Liver (tissue), 9 donors: ENCODE results near the gene QKI. TPM values are rescaled to one million over a fixed set of nuclear protein-coding genes. Genes with fewer than 3 reads are reported as not detected.

Experiments
- DNase-seq: peaks from one replicate; pipeline ENCODE4 v3.0.0-alpha.2; 2017; ENCODE audit warnings: low spot score
- H3K27ac ChIP-seq, 2 donors: one replicate each; pipeline ENCODE4 v1.7.0; 2013; ENCODE audit warnings: inconsistent platforms in 2 of 2, low read length in 2 of 2, control low read depth in 1 of 2, low read depth in 1 of 2, mild to moderate bottlenecking in 1 of 2
- H3K27me3 ChIP-seq, 4 donors: one replicate each; pipeline versions ENCODE4 v1.6.1 to v1.7.0; 2013; ENCODE audit warnings: low read length in 3 of 4, inconsistent platforms in 1 of 4, mild to moderate bottlenecking in 1 of 4, moderate library complexity in 1 of 4; ENCODE audit not compliant: control insufficient read depth in 4 of 4, insufficient read depth in 4 of 4
- H3K36me3 ChIP-seq, 4 donors: one replicate each; pipeline versions ENCODE4 v1.6.1 to v1.7.0; 2013; ENCODE audit warnings: low read length in 3 of 4, mild to moderate bottlenecking in 3 of 4, low read depth in 1 of 4, moderate library complexity in 1 of 4; ENCODE audit not compliant: control insufficient read depth in 4 of 4, insufficient read depth in 3 of 4
- H3K4me1 ChIP-seq, 4 donors: one replicate each; pipeline versions ENCODE4 v1.6.1 to v1.7.0; 2013; ENCODE audit warnings: low read length in 3 of 4, mild to moderate bottlenecking in 3 of 4, moderate library complexity in 1 of 4; ENCODE audit not compliant: control insufficient read depth in 4 of 4, insufficient read depth in 4 of 4
- H3K4me3 ChIP-seq, 3 donors: one replicate each; pipeline versions ENCODE4 v1.6.1 to v1.7.0; 2013; ENCODE audit warnings: low read length in 3 of 3, control low read depth in 1 of 3, low read depth in 1 of 3, mild to moderate bottlenecking in 1 of 3
- H3K9ac ChIP-seq, 2 donors: one replicate each; pipeline ENCODE4 v1.7.0; 2013; ENCODE audit warnings: low read length in 2 of 2, mild to moderate bottlenecking in 2 of 2, moderate library complexity in 2 of 2, control low read depth in 1 of 2, low read depth in 1 of 2
- H3K9me3 ChIP-seq, 4 donors: one replicate each; pipeline versions ENCODE4 v1.6.1 to v1.7.0; 2013; ENCODE audit warnings: low read length in 3 of 4; ENCODE audit not compliant: control insufficient read depth in 4 of 4
- CTCF ChIP-seq: fragments of 150-350 bp; IDR thresholded peaks from 2 replicates; pipeline ENCODE4 v1.5.1; 2017; ENCODE audit warnings: improper control_type of control experiment, low read depth, low read length; ENCODE audit not compliant: missing input control
- EGR1 ChIP-seq, 2 donors: IDR thresholded peaks; 2 replicates each; pipeline ENCODE4 v1.6.1; 2016 to 2018; ENCODE audit warnings: antibody characterized with exemption in 2 of 2, low read depth in 2 of 2
- FOXA1 ChIP-seq: IDR thresholded peaks from 2 replicates; pipeline ENCODE4 v1.6.1; 2016; ENCODE audit warnings: antibody characterized with exemption
- FOXA2 ChIP-seq: IDR thresholded peaks from 2 replicates; pipeline ENCODE4 v1.6.1; 2016; ENCODE audit warnings: antibody characterized with exemption
- HNF4A ChIP-seq, 2 donors: conservative IDR thresholded peaks; 2 replicates each; pipeline ENCODE4 v1.6.1; 2016; ENCODE audit warnings: antibody characterized with exemption in 2 of 2, mild to moderate bottlenecking in 2 of 2
- HNF4G ChIP-seq: IDR thresholded peaks from 2 replicates; pipeline ENCODE4 v1.6.1; 2016; ENCODE audit warnings: antibody characterized with exemption
- JUND ChIP-seq, 2 donors: IDR thresholded peaks; 2 replicates each; pipeline ENCODE4 v1.6.1; 2016; ENCODE audit warnings: antibody characterized with exemption in 2 of 2
- MAX ChIP-seq: IDR thresholded peaks from 2 replicates; pipeline ENCODE4 v1.6.1; 2016; ENCODE audit warnings: antibody characterized with exemption
- NR2F2 ChIP-seq: IDR thresholded peaks from 2 replicates; pipeline ENCODE4 v1.6.1; 2016; ENCODE audit warnings: antibody characterized with exemption
- RAD21 ChIP-seq, 2 donors: IDR thresholded peaks; 2 replicates each; pipeline ENCODE4 v1.6.1; 2016; ENCODE audit warnings: antibody characterized with exemption in 2 of 2, mild to moderate bottlenecking in 2 of 2
- RXRA ChIP-seq, 2 donors: IDR thresholded peaks; 2 replicates each; pipeline ENCODE4 v1.6.1; 2017 to 2018; ENCODE audit warnings: antibody characterized with exemption in 2 of 2, mild to moderate bottlenecking in 1 of 2
- SP1 ChIP-seq: IDR thresholded peaks from 2 replicates; pipeline ENCODE4 v1.6.1; 2018; ENCODE audit warnings: antibody characterized with exemption, mild to moderate bottlenecking
- TAF1 ChIP-seq: conservative IDR thresholded peaks from 2 replicates; pipeline ENCODE4 v1.6.1; 2016; ENCODE audit warnings: antibody characterized with exemption, mild to moderate bottlenecking
- YY1 ChIP-seq: IDR thresholded peaks from 2 replicates; pipeline ENCODE4 v1.6.1; 2016; ENCODE audit warnings: antibody characterized with exemption, mild to moderate bottlenecking
- ZBTB33 ChIP-seq: IDR thresholded peaks from 2 replicates; pipeline ENCODE4 v1.6.1; 2016; ENCODE audit warnings: antibody characterized with exemption
- WGBS: extraction: QIAGEN DNeasy Blood & Tissue Kit; methylation state at CpG from one replicate; pipeline ENCODE4 v1.1.7; 2013; 5-methylcytosine and 5-hydroxymethylcytosine counted together
- polyA plus RNA-seq, 2 donors: library from polyadenylated mRNA; stranded (reverse) in 1 of 2; unstranded in 1 of 2; fragments of 200-250 nt in 1 of 2; fragments of >200 nt in 1 of 2; fragmentation: Nextera tagmentation in 1 of 2; extraction: Ambion mirVana in 1 of 2; gene quantifications; one replicate each; pipeline versions ENCODE4 v1.2.1 to v1.2.3, GENCODE V29; 2013 to 2015
- total RNA-seq, 2 donors: library from RNA; depleted of rRNA; stranded (reverse); fragments of >200 nt; gene quantifications; one replicate each; pipeline ENCODE4 v1.2.3, GENCODE V29; 2014
- TF ChIP-seq, protein P1 (sequence below): IDR thresholded peaks from 2 replicates; pipeline ENCODE4 v1.6.1; 2016; ENCODE audit warnings: antibody characterized with exemption
- TF ChIP-seq, protein P2 (sequence below): IDR thresholded peaks from 2 replicates; pipeline ENCODE4 v1.6.1; 2016; ENCODE audit warnings: antibody characterized with exemption, mild to moderate bottlenecking
- donor health status: healthy.
- donor health status: healthy.
- donor health status: healthy.
- donor health status: healthy.
- donor health status: healthy.

QKI gene
- total and polyA plus RNA-seq, 4 donors = 22.7 to 97.0 (median 56.3) TPM

GRCh38 chr6:163573503-163574179 is 159.1 kb downstream of the QKI start:
- Histone ChIP-seq H3K9me3 (no peaks in the 10 kb centered on the region), H3K4me3 (no peak overlapping the region), H3K27ac (no peak overlapping the region), H3K36me3 (peaks cover 0 to 5% (median under 1%) of the 10 kb centered on the region in 4 donors), H3K4me1 (peaks cover 4 to 16% (median 4%) of the 10 kb centered on the region in 4 donors), H3K27me3 (no peaks in the 10 kb centered on the region), H3K9ac (no peak overlapping the region)
- TF ChIP-seq JUND (IDR thresholded peaks at IDR 0.05) (no peak), HNF4G (no peak), SP1 (no peak), FOXA1 (no peak)
- DNase-seq = no peak
- WGBS = 82% methylated on average over 4 of the region's 4 CpGs

GRCh38 chr6:163576114-163576513 is 161.6 kb downstream of the QKI start:
- 68% methylated on average over 4 of the region's 4 CpGs for WGBS
- no peak for TF ChIP-seq HNF4A (conservative IDR thresholded peaks at IDR 0.05)
- TF ChIP-seq SP1 = no peak
- TF ChIP-seq, protein P1, sequence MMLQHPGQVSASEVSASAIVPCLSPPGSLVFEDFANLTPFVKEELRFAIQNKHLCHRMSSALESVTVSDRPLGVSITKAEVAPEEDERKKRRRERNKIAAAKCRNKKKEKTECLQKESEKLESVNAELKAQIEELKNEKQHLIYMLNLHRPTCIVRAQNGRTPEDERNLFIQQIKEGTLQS = no peak
- no peak for TF ChIP-seq ZBTB33
- TF ChIP-seq HNF4G = no peak
- TF ChIP-seq EGR1 (IDR thresholded peaks at IDR 0.05; ENCODE audit: low read depth in 2 of 2) = no peak
- no peak for TF ChIP-seq NR2F2
- TF ChIP-seq JUND (IDR thresholded peaks at IDR 0.05) = no peak
- no peak for TF ChIP-seq YY1
- no peak for TF ChIP-seq FOXA2
- TF ChIP-seq, protein P2, sequence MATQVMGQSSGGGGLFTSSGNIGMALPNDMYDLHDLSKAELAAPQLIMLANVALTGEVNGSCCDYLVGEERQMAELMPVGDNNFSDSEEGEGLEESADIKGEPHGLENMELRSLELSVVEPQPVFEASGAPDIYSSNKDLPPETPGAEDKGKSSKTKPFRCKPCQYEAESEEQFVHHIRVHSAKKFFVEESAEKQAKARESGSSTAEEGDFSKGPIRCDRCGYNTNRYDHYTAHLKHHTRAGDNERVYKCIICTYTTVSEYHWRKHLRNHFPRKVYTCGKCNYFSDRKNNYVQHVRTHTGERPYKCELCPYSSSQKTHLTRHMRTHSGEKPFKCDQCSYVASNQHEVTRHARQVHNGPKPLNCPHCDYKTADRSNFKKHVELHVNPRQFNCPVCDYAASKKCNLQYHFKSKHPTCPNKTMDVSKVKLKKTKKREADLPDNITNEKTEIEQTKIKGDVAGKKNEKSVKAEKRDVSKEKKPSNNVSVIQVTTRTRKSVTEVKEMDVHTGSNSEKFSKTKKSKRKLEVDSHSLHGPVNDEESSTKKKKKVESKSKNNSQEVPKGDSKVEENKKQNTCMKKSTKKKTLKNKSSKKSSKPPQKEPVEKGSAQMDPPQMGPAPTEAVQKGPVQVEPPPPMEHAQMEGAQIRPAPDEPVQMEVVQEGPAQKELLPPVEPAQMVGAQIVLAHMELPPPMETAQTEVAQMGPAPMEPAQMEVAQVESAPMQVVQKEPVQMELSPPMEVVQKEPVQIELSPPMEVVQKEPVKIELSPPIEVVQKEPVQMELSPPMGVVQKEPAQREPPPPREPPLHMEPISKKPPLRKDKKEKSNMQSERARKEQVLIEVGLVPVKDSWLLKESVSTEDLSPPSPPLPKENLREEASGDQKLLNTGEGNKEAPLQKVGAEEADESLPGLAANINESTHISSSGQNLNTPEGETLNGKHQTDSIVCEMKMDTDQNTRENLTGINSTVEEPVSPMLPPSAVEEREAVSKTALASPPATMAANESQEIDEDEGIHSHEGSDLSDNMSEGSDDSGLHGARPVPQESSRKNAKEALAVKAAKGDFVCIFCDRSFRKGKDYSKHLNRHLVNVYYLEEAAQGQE = no peak
- TF ChIP-seq FOXA1 = no peak
- no peak for TF ChIP-seq MAX
- TF ChIP-seq RAD21 (IDR thresholded peaks at IDR 0.05) = no peak
- TF ChIP-seq TAF1 = no peak
- TF ChIP-seq RXRA (IDR thresholded peaks at IDR 0.05) = no peak
- no peak for TF ChIP-seq CTCF
- Histone ChIP-seq H3K9ac (no peak overlapping the region), H3K27me3 (no peaks in the 10 kb centered on the region), H3K9me3 (no peaks in the 10 kb centered on the region), H3K4me1 (peaks cover 4 to 12% (median 8%) of the 10 kb centered on the region in 4 donors), H3K27ac (no peak overlapping the region), H3K4me3 (no peak overlapping the region), H3K36me3 (peaks cover 0 to 5% (median under 1%) of the 10 kb centered on the region in 4 donors)
- no peak for DNase-seq
